Transverse colon (tissue), 4 donors: ENCODE measurements around the gene LRP3.

Experiments used
- EP300 ChIP-seq: sonication (generic); formaldehyde crosslinking; IDR thresholded peaks from one replicate; pipeline ENCODE4 v1.6.1; 2017; ENCODE audit warnings: antibody characterized with exemption, low read depth
- POLR2A ChIP-seq: fragments of 450-650 bp; IDR thresholded peaks from one replicate; pipeline ENCODE4 v1.6.1; 2016; ENCODE audit warnings: antibody characterized with exemption, mild to moderate bottlenecking, moderate library complexity
- POLR2AphosphoS5 ChIP-seq, 3 donors: sonication (generic); formaldehyde crosslinking; IDR thresholded peaks; one replicate each; pipeline ENCODE4 v1.6.1; 2016; ENCODE audit warnings: antibody characterized with exemption in 3 of 3
- TF ChIP-seq, protein P1 (sequence below), 5 experiments: fragments of 200-600 bp in 3 of 5; fragments of 450-650 bp in 2 of 5; sonication (generic) in 3 of 5; IDR thresholded peaks; 1 replicate in 2 of 5; 2 replicates in 3 of 5; pipeline ENCODE4 v1.5.1; 2016 to 2017; ENCODE audit warnings: antibody characterized with exemption in 5 of 5, inconsistent platforms in 3 of 5, mild to moderate bottlenecking in 2 of 5, moderate library complexity in 1 of 5

- TF ChIP-seq POLR2A: no peak
- TF ChIP-seq, protein P1, sequence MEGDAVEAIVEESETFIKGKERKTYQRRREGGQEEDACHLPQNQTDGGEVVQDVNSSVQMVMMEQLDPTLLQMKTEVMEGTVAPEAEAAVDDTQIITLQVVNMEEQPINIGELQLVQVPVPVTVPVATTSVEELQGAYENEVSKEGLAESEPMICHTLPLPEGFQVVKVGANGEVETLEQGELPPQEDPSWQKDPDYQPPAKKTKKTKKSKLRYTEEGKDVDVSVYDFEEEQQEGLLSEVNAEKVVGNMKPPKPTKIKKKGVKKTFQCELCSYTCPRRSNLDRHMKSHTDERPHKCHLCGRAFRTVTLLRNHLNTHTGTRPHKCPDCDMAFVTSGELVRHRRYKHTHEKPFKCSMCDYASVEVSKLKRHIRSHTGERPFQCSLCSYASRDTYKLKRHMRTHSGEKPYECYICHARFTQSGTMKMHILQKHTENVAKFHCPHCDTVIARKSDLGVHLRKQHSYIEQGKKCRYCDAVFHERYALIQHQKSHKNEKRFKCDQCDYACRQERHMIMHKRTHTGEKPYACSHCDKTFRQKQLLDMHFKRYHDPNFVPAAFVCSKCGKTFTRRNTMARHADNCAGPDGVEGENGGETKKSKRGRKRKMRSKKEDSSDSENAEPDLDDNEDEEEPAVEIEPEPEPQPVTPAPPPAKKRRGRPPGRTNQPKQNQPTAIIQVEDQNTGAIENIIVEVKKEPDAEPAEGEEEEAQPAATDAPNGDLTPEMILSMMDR (IDR thresholded peaks at IDR 0.05): no peak
- no peak for TF ChIP-seq POLR2AphosphoS5 (IDR thresholded peaks at IDR 0.05)
- TF ChIP-seq EP300: no peak
Observed at GRCh38 chr19:33204136-33204973, 10.2 kb downstream of the LRP3 start.
